ENCODE measurements around the gene BCO2. TPM values are rescaled to one million over a fixed set of nuclear protein-coding genes. Genes with fewer than 3 reads are reported as not detected.

BCO2 gene
- total RNA-seq, 2 donors from 2014 or later = 0.24 to 1.0 TPM

DNA sequence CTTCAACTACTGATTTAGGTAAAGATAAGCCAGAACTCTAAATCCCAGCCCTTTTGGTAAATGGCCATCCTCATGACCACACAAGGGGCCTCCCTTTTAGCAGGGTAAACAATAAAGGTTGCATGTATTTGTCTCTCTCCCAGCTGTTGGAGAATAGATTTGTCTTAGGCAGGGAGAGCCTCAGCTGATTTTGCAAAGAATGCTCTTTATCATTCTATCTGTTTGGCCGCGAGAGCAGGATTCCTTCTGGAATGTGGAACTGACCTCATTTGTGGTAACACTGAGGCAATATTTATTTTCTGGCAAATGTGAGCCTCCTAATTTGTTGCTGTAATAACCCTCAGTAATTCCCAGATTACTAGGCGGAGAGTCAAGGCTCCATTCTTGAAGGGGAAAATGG, 66.2 kb downstream of the BCO2 start:
- H3K36me3 ChIP-seq (ENCODE audit: control insufficient read depth, insufficient read depth, low read length) = peaks cover 31% of the 10 kb centered on the region
- DNase-seq = no peak
- H3K27me3 Mint-ChIP-seq (ENCODE audit: insufficient read depth) = peaks cover 17% of the 10 kb centered on the region
- H3K4me1 ChIP-seq (ENCODE audit: control insufficient read depth, insufficient read depth, low read length) = no peaks in the 10 kb centered on the region
- no peak overlapping the region for H3K27ac Mint-ChIP-seq
- 95 to 98% methylated on average over 3 of the region's 3 CpGs for WGBS, 2 experiments (ENCODE audit: insufficient coverage in 1 of 2, insufficient read length in 1 of 2)
- H3K4me1 Mint-ChIP-seq = no peaks in the 10 kb centered on the region
- peaks cover 22% of the 10 kb centered on the region for H3K9me3 Mint-ChIP-seq
- no peaks in the 10 kb centered on the region for H3K27me3 ChIP-seq (ENCODE audit: control insufficient read depth, insufficient read depth, low read length, poor library complexity, severe bottlenecking)
- TF ChIP-seq, protein P1, sequence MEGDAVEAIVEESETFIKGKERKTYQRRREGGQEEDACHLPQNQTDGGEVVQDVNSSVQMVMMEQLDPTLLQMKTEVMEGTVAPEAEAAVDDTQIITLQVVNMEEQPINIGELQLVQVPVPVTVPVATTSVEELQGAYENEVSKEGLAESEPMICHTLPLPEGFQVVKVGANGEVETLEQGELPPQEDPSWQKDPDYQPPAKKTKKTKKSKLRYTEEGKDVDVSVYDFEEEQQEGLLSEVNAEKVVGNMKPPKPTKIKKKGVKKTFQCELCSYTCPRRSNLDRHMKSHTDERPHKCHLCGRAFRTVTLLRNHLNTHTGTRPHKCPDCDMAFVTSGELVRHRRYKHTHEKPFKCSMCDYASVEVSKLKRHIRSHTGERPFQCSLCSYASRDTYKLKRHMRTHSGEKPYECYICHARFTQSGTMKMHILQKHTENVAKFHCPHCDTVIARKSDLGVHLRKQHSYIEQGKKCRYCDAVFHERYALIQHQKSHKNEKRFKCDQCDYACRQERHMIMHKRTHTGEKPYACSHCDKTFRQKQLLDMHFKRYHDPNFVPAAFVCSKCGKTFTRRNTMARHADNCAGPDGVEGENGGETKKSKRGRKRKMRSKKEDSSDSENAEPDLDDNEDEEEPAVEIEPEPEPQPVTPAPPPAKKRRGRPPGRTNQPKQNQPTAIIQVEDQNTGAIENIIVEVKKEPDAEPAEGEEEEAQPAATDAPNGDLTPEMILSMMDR (conservative IDR thresholded peaks at IDR 0.05) = no peak
- H3K36me3 Mint-ChIP-seq (ENCODE audit: low read depth) = peaks cover 61% of the 10 kb centered on the region
- H3K4me3 Mint-ChIP-seq = no peak overlapping the region
- H3K9ac ChIP-seq (ENCODE audit: extremely low read depth, low read length, poor library complexity, severe bottlenecking) = no peak overlapping the region
- H3K27ac ChIP-seq (ENCODE audit: low read depth, low read length) = no peak overlapping the region
- no peak overlapping the region for H3K4me3 ChIP-seq (ENCODE audit: low read length)
- peaks cover 28% of the 10 kb centered on the region for H3K9me3 ChIP-seq (ENCODE audit: control insufficient read depth, low read length)

DNA sequence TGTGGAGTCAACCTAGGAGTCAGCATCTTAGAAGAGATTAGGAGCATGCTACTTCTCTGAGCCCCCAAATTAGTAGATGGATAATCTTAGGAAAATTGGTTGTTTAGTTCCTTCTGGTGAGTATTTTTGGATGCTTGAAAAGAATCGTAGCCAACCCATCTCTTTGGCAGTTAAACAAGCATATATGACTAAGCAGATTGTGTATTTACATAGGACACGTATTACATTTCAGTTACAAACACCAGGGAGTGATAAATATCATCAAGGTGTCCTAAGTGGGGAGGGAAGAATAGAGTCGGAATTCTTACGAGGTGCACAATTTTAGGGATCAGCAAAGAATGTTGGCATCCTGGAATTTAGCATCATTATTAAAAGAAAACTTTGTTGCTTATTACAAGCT, 71.9 kb downstream of the BCO2 start:
- TF ChIP-seq, protein P1 (conservative IDR thresholded peaks at IDR 0.05) = no peak

DNA sequence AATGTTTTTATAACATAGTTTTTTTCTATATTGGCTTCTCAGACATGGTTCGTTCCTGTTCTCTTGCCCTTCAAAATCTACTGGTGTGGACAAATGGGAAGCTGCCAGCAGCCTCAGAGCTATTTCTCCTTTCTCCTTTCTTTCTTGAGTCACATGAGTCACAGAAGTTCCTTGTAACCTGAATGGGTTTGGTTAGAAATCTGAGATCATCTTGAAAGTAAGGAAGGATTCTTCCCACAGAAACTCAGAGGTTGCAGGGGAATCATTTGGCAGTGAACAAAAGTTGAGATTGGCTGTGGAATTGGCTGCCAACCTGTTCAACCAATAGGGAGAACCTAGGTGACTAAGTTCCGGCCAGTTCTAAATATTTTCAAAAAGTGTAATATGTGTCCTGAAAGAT, 72.9 kb downstream of the BCO2 start:
- no peak for DNase-seq
- Histone ChIP-seq H3K36me3 (ENCODE audit: control insufficient read depth, insufficient read depth, low read length) (peaks cover 3% of the 10 kb centered on the region), H3K27ac (ENCODE audit: low read depth, low read length) (no peak overlapping the region), H3K27me3 (ENCODE audit: control insufficient read depth, insufficient read depth, low read length, poor library complexity, severe bottlenecking) (no peaks in the 10 kb centered on the region), H3K9ac (ENCODE audit: extremely low read depth, low read length, poor library complexity, severe bottlenecking) (no peak overlapping the region), H3K4me1 (ENCODE audit: control insufficient read depth, insufficient read depth, low read length) (no peaks in the 10 kb centered on the region), H3K4me3 (ENCODE audit: low read length) (no peak overlapping the region), H3K9me3 (ENCODE audit: control insufficient read depth, low read length) (peaks cover 16% of the 10 kb centered on the region)
- Mint-ChIP-seq H3K9me3 (peaks cover 16% of the 10 kb centered on the region), H3K27ac (no peak overlapping the region), H3K4me3 (no peak overlapping the region), H3K36me3 (ENCODE audit: low read depth) (peaks cover 10% of the 10 kb centered on the region), H3K4me1 (no peaks in the 10 kb centered on the region), H3K27me3 (ENCODE audit: insufficient read depth) (peaks cover 17% of the 10 kb centered on the region)
- TF ChIP-seq, protein P1 (conservative IDR thresholded peaks at IDR 0.05) = no peak
- WGBS, 2 experiments (ENCODE audit: insufficient coverage in 1 of 2, insufficient read length in 1 of 2) = 97% methylated on average over 2 of the region's 2 CpGs; no CpG with 5 or more reads in 1 of the 2 experiments

More for the DNA sequence above, 71.9 kb downstream of the BCO2 start:
- no peak for DNase-seq
- peaks cover 6% of the 10 kb centered on the region for H3K36me3 ChIP-seq (ENCODE audit: control insufficient read depth, insufficient read depth, low read length)
- H3K27me3 ChIP-seq (ENCODE audit: control insufficient read depth, insufficient read depth, low read length, poor library complexity, severe bottlenecking) = no peaks in the 10 kb centered on the region
- H3K4me1 ChIP-seq (ENCODE audit: control insufficient read depth, insufficient read depth, low read length) = no peaks in the 10 kb centered on the region
- no peaks in the 10 kb centered on the region for H3K4me1 Mint-ChIP-seq
- H3K4me3 Mint-ChIP-seq = no peak overlapping the region
- H3K9ac ChIP-seq (ENCODE audit: extremely low read depth, low read length, poor library complexity, severe bottlenecking) = no peak overlapping the region
- H3K9me3 Mint-ChIP-seq = peaks cover 22% of the 10 kb centered on the region
- no peak overlapping the region for H3K27ac ChIP-seq (ENCODE audit: low read depth, low read length)
- H3K4me3 ChIP-seq (ENCODE audit: low read length) = no peak overlapping the region
- WGBS, 2 experiments (ENCODE audit: insufficient coverage in 1 of 2, insufficient read length in 1 of 2) = 95 to 100% methylated on average over 2 to 4 of the region's 4 CpGs
- peaks cover 17% of the 10 kb centered on the region for H3K36me3 Mint-ChIP-seq (ENCODE audit: low read depth)
- no peak overlapping the region for H3K27ac Mint-ChIP-seq
- peaks cover 22% of the 10 kb centered on the region for H3K9me3 ChIP-seq (ENCODE audit: control insufficient read depth, low read length)
- peaks cover 18% of the 10 kb centered on the region for H3K27me3 Mint-ChIP-seq (ENCODE audit: insufficient read depth)
